H54 (cell line): Measurements from ENCODE around the gene PLPP7.

ENCODE experiments used
- DNase-seq: peaks from one replicate; pipeline ENCODE4 v3.0.0; 2011; ENCODE audit warnings: low spot score, mixed read lengths; ENCODE audit not compliant: insufficient read length
- FAIRE-seq: peaks from 3 replicates; lab custom pipeline; 2011; peaks lifted over from hg19 to GRCh38; lab: Jason Lieb, UNC
- POLR2A ChIP-seq: IDR thresholded peaks from 2 replicates; pipeline ENCODE4 v1.6.1; 2011; ENCODE audit warnings: low read depth, mild to moderate bottlenecking, low read length

The PLPP7 gene

DNA sequence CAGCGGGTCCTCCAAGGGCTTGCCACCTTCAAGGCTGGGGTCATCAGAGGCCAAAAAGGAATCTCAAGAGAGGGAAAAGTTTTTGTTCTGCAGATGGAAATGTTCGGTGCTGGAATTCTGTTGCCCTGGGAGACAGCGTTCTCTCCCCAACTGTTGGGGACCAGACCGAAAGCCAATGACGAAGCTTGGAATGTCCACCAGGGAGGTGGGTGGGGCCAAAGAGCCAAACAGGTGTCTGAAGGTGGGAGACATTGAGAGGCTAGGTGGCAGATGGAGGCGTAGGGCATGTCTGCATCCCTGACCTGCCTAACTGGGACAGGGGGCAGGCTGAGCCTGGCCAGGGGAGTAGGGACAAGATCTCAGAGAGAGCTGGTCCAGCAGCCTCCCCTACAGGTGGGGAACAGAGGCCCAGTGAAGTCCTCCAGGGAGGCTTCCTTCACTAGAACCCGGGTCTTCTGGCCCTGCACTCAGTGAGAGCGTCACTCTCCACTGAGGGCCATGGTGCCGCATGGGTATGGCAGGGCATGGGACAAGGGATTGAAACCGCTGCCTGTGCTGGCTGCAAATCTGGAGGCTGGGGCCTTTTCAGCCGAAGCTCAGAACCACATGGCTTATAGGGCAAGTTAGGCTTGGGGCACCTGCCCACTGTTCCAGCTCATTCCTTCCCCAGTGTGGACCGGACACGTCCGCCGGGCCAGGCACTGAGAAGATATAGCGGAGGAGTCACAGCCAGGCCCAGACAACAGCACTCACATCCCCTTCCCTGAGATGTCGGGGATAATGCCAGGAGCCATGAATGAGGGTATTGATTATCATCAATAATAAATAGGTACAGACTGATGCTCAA is 8.2 kb upstream of the PLPP7 start:
- no peak for TF ChIP-seq POLR2A
- no peak for FAIRE-seq
- no peak for DNase-seq

DNA sequence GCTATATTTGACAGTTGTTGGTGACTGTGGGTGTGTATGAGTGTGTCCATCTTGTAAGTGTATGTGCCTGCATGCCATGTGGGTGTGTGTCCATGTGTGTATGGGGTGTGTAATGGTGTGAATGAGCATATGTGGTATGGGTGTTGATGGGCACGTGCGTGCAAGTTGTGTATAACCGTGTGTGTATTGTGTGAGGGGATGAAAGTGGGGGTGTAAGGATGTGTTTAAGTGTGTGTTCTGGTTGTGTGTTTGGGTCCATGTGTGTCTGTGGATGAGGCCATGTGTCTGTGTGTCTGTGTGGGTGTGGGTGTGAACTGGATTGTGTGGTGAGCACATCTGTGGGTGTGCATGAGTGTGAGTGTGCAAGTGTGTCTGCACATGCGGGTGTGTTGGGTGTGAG is 7.3 kb upstream of the PLPP7 start:
- no peak for FAIRE-seq
- no peak for DNase-seq
- no peak for TF ChIP-seq POLR2A

DNA sequence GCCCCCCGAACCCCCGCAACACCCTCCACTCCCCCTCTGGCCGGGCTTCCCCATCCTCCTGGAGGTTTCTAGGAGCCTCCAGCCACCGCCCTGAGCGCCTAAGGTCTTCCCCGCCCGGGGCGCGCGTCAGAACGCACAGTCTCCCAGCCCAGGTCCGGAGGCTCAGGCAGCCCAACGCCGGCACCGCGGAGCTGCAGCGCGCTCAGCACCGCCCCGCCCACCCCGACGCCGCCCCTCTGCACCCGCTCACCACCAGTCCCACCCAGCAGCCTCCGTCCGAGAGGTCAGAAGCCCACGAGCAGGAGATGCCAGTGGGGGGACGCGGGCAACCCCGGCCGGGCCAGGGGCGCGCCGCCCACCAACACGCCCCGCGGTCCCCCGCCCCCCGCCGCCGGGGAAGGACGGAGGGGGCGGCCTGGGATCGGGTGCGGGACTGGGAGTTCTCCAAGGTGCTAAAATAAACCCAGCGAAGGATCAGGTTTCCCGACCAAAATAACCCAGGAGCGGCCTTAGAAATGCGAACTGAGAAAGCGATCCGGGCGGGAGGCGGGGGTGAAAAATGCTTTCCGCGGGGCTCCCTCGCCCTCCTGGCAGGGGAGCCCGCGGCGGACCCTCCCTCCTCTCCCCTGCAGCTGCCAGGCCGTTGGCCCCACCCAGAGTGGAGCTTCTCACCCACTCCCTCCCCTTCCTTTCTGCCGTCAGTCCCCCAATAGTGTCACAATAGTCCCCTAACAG is 6.7 kb upstream of the PLPP7 start:
- DNase-seq, result no peak

DNA sequence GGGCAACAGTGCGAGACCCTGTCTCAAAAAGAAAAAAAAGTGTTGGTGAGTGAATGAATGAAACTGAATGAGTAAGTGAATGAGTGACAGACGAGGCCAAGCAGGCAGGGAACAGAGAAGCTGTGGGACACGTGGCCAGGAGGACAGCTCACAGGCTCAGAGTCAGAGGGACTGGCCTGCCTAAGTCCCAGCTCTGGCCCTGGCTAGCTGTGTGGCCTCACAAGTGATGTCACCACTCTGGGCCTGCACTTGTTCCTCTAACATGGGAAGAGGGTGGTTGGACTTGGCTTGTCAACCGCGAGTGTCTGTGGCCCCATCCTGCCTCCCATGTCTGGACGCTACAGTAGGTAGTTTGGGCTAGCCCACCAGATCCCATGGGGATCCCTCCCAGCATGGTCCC is 4.7 kb upstream of the PLPP7 start:
- DNase-seq, result no peak
- no peak for FAIRE-seq
- TF ChIP-seq POLR2A, result no peak

More for the DNA sequence above, 6.7 kb upstream of the PLPP7 start:
- FAIRE-seq, result no peak
- TF ChIP-seq POLR2A, result no peak

DNA sequence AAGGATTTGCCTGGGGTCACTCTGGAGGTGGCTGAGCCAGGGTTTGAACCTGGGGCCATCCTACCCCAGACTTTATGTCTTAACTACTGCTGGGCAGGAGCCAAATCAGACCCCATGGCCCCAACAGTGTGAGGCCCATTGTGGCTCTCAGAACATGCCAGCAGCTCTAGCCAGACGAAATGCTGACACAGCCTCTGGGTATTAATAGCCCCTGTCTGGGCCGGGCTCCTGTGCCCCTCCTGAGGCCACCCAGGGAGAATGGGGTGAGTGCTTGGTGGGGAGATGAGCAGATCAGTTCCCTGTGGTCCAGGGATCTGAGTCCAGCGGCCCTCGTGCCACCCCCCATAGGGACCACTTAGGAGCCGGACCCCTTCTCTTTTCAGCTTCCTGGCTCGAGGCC is 2.2 kb upstream of the PLPP7 start:
- no peak for DNase-seq
- no peak for FAIRE-seq
- no peak for TF ChIP-seq POLR2A

DNA sequence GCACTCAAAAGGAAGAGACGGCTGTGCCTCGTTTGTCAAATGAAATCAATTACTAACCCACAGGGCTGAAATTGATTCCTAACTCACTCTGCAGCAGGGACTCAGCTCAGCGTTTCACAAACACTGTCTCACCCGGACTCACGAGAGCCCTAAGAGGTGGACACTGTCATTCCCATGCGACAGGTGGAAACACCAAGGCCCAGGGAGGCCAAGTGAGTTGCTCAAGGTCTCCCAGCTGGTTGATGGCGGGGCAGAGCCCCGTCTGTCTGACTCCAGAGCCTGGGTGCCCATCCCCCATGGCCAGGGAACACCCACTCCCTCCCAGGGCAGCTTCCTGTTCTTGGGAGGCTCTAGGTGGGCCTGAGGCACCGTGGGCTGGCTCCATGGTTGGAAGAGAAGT is 1.3 kb upstream of the PLPP7 start:
- DNase-seq, result no peak
- no peak for TF ChIP-seq POLR2A
- no peak for FAIRE-seq

DNA sequence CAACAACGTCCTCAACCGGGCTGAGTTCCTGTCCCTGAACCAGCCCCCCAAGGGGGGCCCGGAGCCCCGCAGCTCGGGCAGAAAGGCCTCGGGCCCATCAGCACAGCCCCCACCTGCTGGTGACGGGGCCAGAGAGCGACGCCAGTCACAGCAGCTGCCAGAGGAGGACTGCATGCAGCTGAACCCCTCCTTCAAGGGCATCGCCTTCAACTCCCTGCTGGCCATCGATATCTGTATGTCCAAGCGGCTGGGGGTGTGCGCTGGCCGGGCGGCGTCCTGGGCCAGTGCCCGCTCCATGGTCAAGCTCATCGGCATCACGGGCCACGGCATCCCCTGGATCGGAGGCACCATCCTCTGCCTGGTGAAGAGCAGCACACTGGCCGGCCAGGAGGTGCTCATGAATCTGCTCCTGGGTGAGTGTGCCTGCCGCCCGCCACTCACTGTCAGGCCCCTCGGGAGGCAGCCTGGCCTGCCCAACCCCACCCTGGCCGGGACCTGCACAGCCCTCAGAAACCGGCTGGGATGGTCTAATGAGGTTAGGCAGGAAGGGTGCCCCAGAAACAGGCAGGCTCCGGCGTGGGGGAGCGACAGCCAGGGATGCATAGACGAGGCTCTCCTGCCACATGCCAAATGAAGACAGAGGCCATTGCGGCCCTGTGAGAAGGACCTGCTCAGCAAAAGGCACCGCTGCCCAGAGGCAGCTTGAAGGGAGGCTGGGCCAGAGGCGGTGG is 678 bp downstream of the PLPP7 start:
- FAIRE-seq (no peak), DNase-seq (no peak)
- no peak for TF ChIP-seq POLR2A

DNA sequence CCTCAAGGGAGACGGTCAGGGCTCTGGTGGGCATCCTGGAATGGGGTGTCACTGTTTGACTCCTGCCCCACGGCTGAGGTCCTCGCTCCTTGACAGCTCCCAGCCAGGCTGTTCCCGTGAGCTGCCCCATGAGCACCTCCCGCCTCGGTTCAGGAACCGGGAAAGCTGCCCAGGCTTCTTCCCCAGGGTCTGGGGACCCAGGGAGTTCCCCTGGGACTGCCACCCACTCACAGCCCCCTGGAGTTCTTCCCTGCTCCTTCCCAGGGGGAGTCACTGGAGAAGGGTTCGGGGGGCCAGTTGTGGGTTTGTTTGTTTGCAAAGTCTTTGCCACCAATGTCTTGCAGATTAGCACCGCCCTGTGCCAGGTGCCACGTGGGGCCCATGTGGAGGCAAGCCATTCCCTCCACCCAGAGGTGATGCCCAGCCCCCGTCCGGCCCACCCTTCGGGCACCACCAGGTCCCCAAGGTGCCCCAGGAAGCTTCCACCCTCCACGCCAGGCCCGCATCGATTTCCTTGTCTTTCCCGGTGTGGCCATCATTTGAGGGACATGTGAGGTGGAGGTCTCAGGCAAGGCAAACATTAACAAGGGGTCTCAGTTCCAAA is 1.3 kb downstream of the PLPP7 start:
- TF ChIP-seq POLR2A, result no peak
- FAIRE-seq (no peak), DNase-seq (no peak)

DNA sequence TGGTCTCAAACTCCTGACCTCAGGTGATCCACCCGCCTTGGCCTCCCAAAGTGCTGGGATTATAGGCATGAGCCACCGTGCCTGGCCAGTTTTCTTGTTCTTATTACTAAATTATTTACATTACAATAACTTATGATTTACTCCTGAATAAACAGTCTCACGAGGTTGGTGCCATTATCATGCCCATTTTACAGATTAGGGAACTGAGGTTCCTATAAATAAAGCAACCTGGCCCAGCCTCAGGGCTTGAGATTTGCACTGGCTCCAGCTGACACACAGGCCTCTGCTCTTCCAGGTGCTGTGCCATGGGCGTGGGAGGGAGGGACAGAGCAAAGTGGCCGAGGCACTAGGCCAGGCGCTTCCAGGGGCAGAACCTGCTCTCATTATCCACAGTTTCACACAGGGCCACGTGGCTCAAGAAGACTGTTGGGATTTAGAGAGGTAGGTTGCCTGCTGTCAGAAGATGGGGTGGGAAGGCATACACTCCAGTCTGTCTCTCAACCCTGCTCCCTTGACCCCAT is 2.3 kb downstream of the PLPP7 start:
- no peak for FAIRE-seq
- no peak for TF ChIP-seq POLR2A
- DNase-seq, result no peak

DNA sequence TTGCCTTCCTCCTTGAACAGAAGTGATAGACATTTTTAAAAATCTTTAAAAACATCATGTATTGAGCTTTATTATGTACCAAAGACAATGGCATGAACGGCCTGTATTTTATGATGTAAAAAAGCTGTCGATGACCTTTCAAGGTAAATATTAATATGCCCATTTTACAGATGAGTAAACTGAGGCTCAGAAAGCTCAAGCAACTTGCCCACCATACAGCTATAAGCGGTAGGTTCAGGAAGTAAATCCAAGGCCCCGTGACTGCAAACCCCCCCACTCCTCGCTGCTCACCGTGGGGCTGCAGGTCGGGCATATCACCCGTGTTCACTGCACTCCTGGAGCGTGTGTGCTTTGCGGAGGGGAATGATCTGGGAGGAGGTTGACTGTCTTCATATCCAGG is 3.4 kb downstream of the PLPP7 start:
- DNase-seq, result no peak
- no peak for FAIRE-seq
- no peak for TF ChIP-seq POLR2A

DNA sequence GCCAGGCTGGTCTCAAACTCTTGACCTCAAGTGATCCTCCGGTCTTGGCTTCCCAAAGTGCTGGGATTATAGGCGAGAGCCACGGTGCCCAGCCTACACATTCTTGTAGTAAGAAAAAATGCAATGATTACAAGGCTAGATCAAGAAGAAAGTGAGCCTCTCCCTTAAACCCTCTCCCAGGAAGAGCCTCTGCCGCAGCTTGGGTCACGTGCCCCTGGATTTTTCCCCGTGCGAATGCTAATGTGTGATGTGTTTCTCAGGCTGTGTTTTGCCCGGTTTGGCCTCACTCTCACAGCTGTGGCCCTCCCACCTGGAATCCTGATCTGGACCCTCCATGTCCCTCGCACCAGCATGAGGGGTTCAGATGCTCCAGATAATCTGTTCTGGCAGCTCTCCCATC is 6.9 kb downstream of the PLPP7 start:
- FAIRE-seq (no peak), DNase-seq (no peak)
- TF ChIP-seq POLR2A, result no peak

DNA sequence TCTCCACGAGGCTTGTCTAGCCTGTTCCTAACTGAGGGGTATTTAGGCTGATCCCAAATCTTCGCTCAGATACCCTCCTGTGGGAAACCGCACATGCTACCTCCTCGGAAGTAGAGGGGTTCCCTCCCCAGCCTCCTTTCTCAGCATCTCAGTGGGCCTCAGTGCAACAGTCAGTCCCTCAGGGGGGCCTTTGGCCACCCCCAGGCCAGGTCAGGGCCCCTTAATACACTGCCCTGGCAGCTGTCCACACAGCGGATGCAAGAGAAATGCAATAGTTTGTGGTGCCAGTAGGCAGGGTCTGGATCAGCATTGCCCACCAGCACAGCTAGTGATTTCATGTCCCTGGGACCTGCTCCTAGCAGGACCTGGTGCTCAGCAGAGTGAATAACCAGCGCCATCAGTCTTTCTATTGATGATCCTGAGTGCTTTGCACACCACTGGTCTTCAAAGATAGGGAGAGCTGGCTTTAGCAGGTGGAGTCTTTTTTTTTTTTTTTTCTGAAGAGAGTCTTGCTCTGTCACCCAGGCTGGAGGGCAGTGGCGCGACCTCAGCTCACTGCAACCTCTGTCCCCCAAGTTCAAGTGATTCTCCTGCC is 7.5 kb downstream of the PLPP7 start:
- DNase-seq (no peak), FAIRE-seq (no peak)
- no peak for TF ChIP-seq POLR2A

DNA sequence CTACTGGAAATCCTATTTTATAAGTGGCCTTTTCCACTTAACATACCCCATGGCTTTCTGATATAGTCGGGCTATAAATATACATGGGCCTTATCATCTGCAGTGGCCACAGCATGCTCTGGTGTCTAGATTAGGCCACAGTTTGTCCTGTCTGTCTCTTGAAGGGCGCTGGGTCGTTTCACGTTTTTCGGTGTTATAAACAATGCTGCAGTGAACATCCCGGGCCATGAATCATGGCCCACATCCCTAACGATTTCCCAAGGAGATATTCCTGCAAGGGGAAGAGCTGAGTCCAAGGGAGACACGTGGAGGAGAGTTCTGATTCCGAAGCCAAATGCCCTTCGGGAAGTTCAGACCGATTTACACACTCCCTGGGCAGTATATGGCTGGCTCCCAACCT is 8.4 kb downstream of the PLPP7 start:
- no peak for TF ChIP-seq POLR2A
- no peak for DNase-seq
- no peak for FAIRE-seq
